Dendritic cell treated with granulocyte-macrophage colony-stimulating factor and Interleukin-4, amounts not matched to agents 40 ng/mL and 50 ng/mL, for 4 days (primary cell): ENCODE results near the gene PADI2.

Experiments used
- H3K27ac Mint-ChIP-seq: one replicate; pipeline ENCODE4 v1.8.0; 2022; ENCODE audit warnings: mild to moderate bottlenecking, mixed read lengths
- H3K27me3 Mint-ChIP-seq: one replicate; pipeline ENCODE4 v1.8.0; 2022; ENCODE audit warnings: mild to moderate bottlenecking, mixed read lengths
- H3K36me3 Mint-ChIP-seq: one replicate; pipeline ENCODE4 v1.8.0; 2022; ENCODE audit warnings: low read depth, mixed read lengths
- H3K4me1 Mint-ChIP-seq: one replicate; pipeline ENCODE4 v1.8.0; 2022; ENCODE audit warnings: low read depth, mixed read lengths
- H3K4me3 Mint-ChIP-seq: one replicate; pipeline ENCODE4 v1.8.0; 2022; ENCODE audit warnings: mild to moderate bottlenecking, moderate library complexity, mixed read lengths
- H3K9me3 Mint-ChIP-seq: one replicate; pipeline ENCODE4 v1.8.0; 2022; ENCODE audit warnings: mixed read lengths
- intact Hi-C: fragments of 100-400 bp; cut with micrococcal nuclease; formaldehyde crosslinking; loops from one replicate; pipeline ENCODE4 v1.15.0; 2022

The PADI2 gene

DNA sequence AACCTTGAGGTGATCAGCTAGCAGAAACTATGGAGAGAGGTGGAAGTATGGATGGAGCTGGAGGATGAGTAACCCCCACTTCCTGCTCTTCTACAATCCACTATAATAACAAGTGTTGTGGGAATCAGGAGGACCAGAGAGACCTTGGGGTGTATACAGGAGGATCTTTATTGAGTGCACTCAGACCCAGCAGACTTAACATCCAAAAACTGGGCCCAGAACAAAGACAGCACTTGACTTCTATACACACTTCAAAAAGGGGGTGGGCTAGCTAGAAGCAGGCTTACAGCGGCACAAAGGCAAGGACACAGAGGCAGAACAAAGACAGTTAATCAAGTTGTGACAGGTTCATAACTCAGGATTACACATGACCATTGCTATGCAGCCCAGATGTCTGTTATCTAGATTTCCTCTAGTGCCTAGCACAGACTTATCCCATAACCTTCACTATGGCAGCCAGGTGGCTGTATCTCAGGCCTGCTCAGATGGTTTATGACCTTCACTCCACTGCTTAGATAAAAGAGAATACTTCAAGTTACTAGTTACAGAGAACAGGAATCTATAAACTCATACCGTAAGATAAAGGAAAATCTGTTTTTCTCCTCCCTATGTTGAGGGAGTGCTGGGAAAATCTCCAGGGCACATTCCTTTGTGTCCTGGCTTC, 36.1 kb upstream of the PADI2 start:
- H3K27ac Mint-ChIP-seq, result no peak overlapping the region
- no peaks in the 10 kb centered on the region for H3K36me3 Mint-ChIP-seq
- intact Hi-C loops, result no loop called here
- H3K4me1 Mint-ChIP-seq, result no peaks in the 10 kb centered on the region
- peaks cover 50% of the 10 kb centered on the region for H3K9me3 Mint-ChIP-seq
- H3K27me3 Mint-ChIP-seq, result peaks cover 7% of the 10 kb centered on the region
- no peak overlapping the region for H3K4me3 Mint-ChIP-seq

GRCh38 chr1:17149771-17150170, 30.5 kb upstream of the PADI2 start:
- intact Hi-C loops, result no loop called here
- Mint-ChIP-seq H3K4me3 (no peak overlapping the region), H3K27ac (no peak overlapping the region), H3K4me1 (no peaks in the 10 kb centered on the region), H3K27me3 (peaks cover 36% of the 10 kb centered on the region), H3K9me3 (peaks cover 20% of the 10 kb centered on the region), H3K36me3 (no peaks in the 10 kb centered on the region)

DNA sequence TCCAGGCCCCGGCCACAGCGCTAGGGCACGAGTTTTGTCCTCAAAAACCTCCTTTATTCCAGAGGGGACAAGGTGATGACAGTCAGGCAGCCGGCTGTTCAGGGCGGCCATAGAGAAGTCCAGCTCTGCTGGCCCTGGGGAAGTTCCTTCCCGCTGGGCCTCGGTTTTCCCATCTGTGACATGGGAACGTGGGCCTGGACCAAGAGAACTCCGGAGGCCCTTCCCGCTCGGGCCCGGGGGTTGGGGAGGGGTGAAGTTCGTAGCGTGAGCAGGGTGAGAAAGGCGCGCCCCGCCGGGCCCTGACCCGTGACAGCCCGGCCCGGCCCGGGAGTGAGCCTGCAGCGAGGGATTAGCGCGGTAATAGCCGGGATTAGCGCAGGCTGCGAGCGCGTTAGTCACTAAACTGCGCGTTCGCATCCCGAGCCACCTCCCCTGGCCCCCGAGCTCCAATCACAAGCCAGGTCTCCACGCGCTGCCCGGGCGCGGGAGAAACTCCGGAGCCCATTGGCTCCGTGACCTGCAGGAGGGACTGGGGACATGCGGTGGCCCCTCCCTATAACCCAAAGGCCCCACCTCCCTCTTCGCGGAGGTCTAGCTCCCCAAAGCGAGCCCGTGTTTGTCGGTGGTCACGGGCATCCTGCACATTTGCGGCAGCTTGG, 29.8 kb upstream of the PADI2 start:
- peaks cover 36% of the 10 kb centered on the region for H3K27me3 Mint-ChIP-seq
- H3K27ac Mint-ChIP-seq, result no peak overlapping the region
- intact Hi-C loops, result no loop called here
- no peaks in the 10 kb centered on the region for H3K4me1 Mint-ChIP-seq
- H3K4me3 Mint-ChIP-seq, result no peak overlapping the region
- H3K36me3 Mint-ChIP-seq, result no peaks in the 10 kb centered on the region
- H3K9me3 Mint-ChIP-seq, result peaks cover 13% of the 10 kb centered on the region

DNA sequence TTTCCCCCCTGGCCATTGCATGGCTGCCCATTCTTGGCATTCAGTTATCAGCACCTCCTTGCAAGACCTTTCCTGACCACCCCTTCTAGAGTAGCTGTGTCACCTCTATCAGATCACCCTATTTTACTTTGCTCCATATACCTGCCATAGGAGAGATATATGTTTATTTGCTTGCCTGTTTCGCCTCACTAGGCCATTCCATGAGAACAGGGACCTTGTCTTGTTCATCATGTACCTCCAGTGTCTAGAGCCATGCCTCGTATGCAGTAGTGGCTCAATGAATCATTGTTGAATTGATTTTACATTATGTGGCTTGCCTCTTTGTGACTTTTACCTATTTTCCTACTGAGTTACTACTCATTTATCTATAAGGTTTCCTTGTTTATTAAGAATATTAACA, 26.4 kb upstream of the PADI2 start:
- Mint-ChIP-seq H3K9me3 (peaks cover under 1% of the 10 kb centered on the region), H3K4me3 (no peak overlapping the region), H3K27me3 (peaks cover 29% of the 10 kb centered on the region), H3K27ac (no peak overlapping the region), H3K4me1 (peaks cover 13% of the 10 kb centered on the region), H3K36me3 (no peaks in the 10 kb centered on the region)
- intact Hi-C loops, result no loop called here

- intact Hi-C loops, result no loop called here
- H3K27ac Mint-ChIP-seq, result no peak overlapping the region
These were observed 24.5 kb upstream of the PADI2 start for GRCh38 chr1:17143760-17144159.

DNA sequence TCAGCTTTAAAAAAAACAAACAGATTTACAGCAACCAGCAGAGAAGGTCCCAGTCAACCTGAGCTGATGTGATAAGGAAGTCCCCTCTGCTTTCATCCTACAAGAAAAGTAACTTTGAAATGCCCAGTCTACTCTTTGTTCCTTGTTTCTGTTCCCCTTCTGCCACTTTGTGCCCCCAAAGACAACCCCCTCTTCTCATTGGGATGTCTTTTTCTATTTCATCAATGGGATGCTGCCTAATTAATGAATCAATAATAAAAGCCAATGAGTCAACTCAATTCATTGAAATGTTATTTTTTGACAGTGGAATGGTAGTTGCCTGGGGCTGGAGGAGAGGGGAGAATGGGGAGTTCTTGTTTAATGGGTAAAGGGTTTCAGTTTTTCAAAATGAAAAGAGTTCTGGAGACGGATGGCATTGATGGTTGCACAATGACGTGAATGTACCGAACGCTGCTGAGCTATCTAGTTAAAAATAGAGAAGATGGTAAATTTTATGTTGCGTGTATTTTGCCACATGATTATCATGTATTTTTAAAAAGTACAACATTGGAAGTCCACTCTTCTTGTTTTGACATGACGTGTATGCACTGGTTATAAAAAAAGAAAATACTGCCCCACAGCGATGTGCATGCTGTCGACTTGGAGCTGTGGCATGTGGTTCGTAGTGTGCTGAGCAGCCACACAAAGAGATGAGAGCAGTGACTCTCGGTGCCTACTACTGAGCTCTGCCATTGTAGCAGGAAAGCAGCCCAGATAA, 22.4 kb upstream of the PADI2 start:
- no peaks in the 10 kb centered on the region for H3K9me3 Mint-ChIP-seq
- peak overlapping the region; percentile 43 for H3K4me3 Mint-ChIP-seq
- intact Hi-C loops, result no loop called here
- no peaks in the 10 kb centered on the region for H3K36me3 Mint-ChIP-seq
- H3K27me3 Mint-ChIP-seq, result peaks cover 7% of the 10 kb centered on the region
- peak overlapping the region; percentile 66 for H3K27ac Mint-ChIP-seq
- H3K4me1 Mint-ChIP-seq, result peaks cover 29% of the 10 kb centered on the region

More at GRCh38 chr1:17143760-17144159, 24.5 kb upstream of the PADI2 start:
- Mint-ChIP-seq H3K4me3 (no peak overlapping the region), H3K4me1 (peaks cover 21% of the 10 kb centered on the region), H3K9me3 (no peaks in the 10 kb centered on the region), H3K27me3 (peaks cover 15% of the 10 kb centered on the region), H3K36me3 (no peaks in the 10 kb centered on the region)

- H3K4me1 Mint-ChIP-seq, result peaks cover 29% of the 10 kb centered on the region
- no peak overlapping the region for H3K4me3 Mint-ChIP-seq
- no peaks in the 10 kb centered on the region for H3K9me3 Mint-ChIP-seq
- no peak overlapping the region for H3K27ac Mint-ChIP-seq
- intact Hi-C loops, result no loop called here
- H3K27me3 Mint-ChIP-seq, result peaks cover 2% of the 10 kb centered on the region
- H3K36me3 Mint-ChIP-seq, result no peaks in the 10 kb centered on the region
These were observed 21.0 kb upstream of the PADI2 start for GRCh38 chr1:17140279-17140678.

DNA sequence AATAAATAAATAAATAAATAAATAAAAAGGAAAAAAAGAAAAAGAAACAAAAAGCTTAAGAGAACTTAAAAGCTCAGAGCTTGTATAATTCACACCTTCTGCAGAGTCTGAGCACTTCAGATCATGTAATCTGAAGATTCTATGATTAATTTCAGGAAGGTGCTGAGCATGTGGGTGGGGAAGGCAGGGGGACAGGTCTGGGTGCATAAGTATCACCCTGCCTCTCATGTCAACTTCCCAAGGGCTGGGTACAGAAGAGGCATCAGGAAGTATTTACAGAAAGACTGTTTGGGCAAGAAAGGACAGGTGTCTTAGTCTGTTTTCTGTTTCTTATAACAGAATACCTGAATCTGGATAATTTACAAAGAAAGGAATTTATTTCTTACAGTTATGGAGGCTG, 20.4 kb upstream of the PADI2 start:
- no peaks in the 10 kb centered on the region for H3K9me3 Mint-ChIP-seq
- H3K36me3 Mint-ChIP-seq, result no peaks in the 10 kb centered on the region
- H3K27ac Mint-ChIP-seq, result no peak overlapping the region

GRCh38 chr1:17137441-17137840, 18.2 kb upstream of the PADI2 start:
- no peaks in the 10 kb centered on the region for H3K9me3 Mint-ChIP-seq
- intact Hi-C loops, result no loop called here
- H3K36me3 Mint-ChIP-seq, result no peaks in the 10 kb centered on the region
- H3K27ac Mint-ChIP-seq, result no peak overlapping the region
- H3K4me1 Mint-ChIP-seq, result peaks cover 28% of the 10 kb centered on the region
- no peak overlapping the region for H3K4me3 Mint-ChIP-seq
- H3K27me3 Mint-ChIP-seq, result peaks cover 2% of the 10 kb centered on the region

More for the DNA sequence above, 20.4 kb upstream of the PADI2 start:
- intact Hi-C loops, result no loop called here
- H3K4me3 Mint-ChIP-seq, result no peak overlapping the region
- H3K4me1 Mint-ChIP-seq, result peaks cover 29% of the 10 kb centered on the region
- H3K27me3 Mint-ChIP-seq, result peaks cover 2% of the 10 kb centered on the region

- intact Hi-C loops, result no loop called here
- Mint-ChIP-seq H3K9me3 (no peaks in the 10 kb centered on the region), H3K27ac (no peak overlapping the region), H3K4me1 (peaks cover 23% of the 10 kb centered on the region), H3K36me3 (no peaks in the 10 kb centered on the region), H3K27me3 (peaks cover 2% of the 10 kb centered on the region), H3K4me3 (no peak overlapping the region)
These were observed 17.7 kb upstream of the PADI2 start for GRCh38 chr1:17136936-17137335.

DNA sequence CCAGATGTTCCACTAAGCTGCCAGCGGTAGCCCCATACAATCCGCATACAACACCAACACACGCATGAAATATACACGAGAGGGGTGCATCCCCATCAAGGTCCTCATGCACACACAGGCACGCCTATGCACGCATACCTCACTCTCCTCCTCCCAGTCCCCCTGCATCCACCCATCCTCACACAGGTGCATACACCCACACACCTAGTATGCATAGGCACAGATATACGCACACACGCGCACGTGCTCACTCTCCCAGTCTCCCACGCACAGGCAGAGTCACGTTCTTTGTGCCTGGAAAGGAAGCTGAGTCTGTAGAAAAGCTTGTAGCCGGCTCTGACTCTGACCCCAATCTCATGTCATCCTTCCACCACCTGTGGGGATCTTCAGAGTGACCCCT, 16.9 kb upstream of the PADI2 start:
- Mint-ChIP-seq H3K27me3 (peaks cover 2% of the 10 kb centered on the region), H3K4me3 (no peak overlapping the region), H3K36me3 (no peaks in the 10 kb centered on the region), H3K4me1 (peaks cover 16% of the 10 kb centered on the region), H3K9me3 (no peaks in the 10 kb centered on the region), H3K27ac (no peak overlapping the region)
- intact Hi-C loops, result no loop called here

- Mint-ChIP-seq H3K4me1 (peaks cover 16% of the 10 kb centered on the region), H3K27me3 (peaks cover 2% of the 10 kb centered on the region), H3K36me3 (no peaks in the 10 kb centered on the region), H3K9me3 (no peaks in the 10 kb centered on the region), H3K27ac (no peak overlapping the region), H3K4me3 (no peak overlapping the region)
- intact Hi-C loops, result no loop called here
These were observed 16.3 kb upstream of the PADI2 start for GRCh38 chr1:17135530-17135929.

DNA sequence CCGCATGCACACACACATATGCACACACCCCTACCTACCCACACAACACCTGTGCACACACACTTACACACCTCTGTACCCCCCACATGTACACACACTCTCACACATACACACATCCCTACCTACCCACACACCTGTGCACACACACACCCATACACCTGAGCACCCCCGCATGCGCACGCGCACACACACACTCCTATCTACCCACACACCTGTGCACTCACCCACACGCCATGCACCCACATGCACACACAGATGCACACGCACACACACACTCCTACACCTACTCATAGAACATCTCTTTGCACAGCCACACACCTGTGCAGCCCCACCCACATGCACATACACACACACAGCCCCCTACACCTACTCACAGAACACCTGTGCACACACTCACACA, 15.5 kb upstream of the PADI2 start:
- Mint-ChIP-seq H3K4me3 (no peak overlapping the region), H3K4me1 (peaks cover 9% of the 10 kb centered on the region), H3K27me3 (peaks cover 2% of the 10 kb centered on the region), H3K36me3 (no peaks in the 10 kb centered on the region), H3K9me3 (no peaks in the 10 kb centered on the region), H3K27ac (no peak overlapping the region)
- intact Hi-C loops, result no loop called here

GRCh38 chr1:17134034-17134433, 14.8 kb upstream of the PADI2 start:
- H3K27me3 Mint-ChIP-seq, result peaks cover 2% of the 10 kb centered on the region

More at GRCh38 chr1:17134034-17134433, 14.8 kb upstream of the PADI2 start:
- Mint-ChIP-seq H3K4me3 (no peak overlapping the region), H3K36me3 (no peaks in the 10 kb centered on the region), H3K4me1 (peaks cover 9% of the 10 kb centered on the region), H3K27ac (no peak overlapping the region), H3K9me3 (no peaks in the 10 kb centered on the region)
- intact Hi-C loops, result no loop called here
